CD4-positive, alpha-beta T cell treated with Interferon gamma for 1 hour (primary cell): ENCODE results near the gene SDC3.

Experiments
- DNase-seq: peaks from one replicate; pipeline ENCODE4 v3.0.0-alpha.2; 2020

Gene SDC3

DNA sequence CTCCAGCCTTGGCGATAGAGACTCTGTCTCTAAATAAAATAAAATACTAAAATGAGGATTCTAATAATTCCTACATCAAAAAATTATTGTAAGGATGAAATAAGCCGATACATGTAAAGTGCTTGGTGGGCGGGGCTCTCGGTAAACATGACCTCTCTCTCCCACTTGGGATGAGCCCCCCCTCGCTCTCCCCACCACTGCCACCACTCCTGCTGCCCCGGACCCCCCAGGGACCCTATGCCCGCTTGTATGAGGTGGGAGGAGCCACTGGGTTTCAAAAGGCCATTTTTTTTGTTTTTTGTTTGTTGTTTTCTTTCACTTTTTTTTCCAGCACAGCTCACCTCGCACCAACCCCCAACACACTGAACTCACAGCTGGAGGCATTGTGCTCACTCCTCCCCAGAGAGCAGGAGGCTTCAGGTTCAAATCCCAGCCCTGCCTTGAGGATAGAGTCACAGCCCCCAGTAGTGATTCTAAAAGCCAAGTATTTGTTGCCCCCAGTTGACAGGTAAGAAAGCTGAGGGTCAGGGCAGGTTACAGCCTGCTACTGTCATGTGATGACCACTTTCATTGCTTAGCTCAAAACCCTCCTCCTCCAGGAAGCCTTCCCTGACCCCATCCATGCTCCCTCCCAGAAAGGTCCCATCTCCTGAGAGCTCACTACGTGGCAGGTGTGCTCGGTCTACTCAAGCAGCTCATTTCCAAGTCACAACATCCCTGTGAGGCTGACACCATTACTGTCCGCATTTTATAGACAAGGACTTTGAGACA, 4.2 kb downstream of the SDC3 start:
- no peak for DNase-seq

DNA sequence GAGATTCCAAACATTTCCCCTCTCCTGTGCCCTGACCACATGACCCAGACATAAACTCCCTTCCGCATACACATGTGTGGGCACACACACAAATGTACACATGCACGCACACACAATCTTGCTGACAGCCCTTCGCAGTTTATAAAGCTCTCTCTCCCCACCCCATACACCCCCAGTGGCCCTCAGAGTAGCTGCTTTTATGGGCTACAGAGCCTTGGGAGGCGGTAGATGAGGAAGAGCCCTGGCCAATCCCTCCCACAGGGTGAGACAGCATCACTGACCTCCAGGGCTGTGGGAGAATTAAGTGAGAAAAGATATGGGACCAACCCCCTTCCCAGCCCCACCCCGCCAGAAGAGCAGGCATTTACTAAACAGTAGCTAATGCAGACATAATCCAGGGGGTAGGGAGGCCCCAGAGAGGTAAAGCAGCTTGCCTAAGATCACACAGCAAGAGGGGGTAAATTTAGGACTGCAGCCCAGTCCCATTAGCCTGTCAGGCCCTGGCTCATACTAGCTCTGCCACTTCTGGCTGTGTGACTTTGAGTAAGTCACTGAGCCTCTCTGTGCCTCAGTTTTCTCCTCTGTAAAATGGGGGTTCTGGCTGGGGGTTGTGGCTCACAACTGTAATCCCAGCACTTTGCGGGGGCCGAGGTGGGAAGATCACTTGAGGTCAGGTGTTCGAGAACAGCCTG, 5.1 kb downstream of the SDC3 start:
- DNase-seq: no peak

DNA sequence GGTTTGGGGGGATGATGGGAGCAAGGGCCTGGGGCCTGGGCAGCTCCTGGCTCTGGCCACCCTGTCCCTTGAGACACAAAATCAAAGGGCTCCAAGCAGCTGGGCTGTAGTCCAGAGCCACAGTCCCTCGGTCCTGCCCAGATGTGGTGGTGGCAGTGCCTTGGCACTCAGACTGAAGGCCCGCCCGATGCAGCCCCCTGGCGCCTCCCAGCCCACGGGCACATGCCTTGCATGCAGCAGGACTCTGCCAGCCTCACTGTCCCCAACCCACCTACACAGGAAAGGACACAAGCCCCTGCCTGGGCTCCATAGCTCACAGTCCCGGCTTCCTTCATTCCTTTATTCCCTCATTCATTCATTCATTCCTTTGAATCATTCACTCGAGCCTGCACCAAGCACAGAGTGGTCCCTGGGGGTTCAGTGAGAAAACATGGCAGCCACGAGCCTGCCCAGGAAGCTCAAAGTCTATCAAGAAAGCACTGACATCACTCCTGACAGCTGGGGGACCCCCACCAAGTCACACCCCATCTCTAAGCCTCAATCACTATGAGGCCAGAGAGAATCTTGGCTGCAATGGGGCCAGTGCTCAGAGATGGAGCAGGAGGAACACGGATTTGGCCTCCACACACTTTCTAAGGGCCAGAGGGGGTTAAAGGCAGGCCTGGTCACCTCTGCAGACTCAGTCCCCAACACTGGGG, 5.8 kb downstream of the SDC3 start:
- no peak for DNase-seq

DNA sequence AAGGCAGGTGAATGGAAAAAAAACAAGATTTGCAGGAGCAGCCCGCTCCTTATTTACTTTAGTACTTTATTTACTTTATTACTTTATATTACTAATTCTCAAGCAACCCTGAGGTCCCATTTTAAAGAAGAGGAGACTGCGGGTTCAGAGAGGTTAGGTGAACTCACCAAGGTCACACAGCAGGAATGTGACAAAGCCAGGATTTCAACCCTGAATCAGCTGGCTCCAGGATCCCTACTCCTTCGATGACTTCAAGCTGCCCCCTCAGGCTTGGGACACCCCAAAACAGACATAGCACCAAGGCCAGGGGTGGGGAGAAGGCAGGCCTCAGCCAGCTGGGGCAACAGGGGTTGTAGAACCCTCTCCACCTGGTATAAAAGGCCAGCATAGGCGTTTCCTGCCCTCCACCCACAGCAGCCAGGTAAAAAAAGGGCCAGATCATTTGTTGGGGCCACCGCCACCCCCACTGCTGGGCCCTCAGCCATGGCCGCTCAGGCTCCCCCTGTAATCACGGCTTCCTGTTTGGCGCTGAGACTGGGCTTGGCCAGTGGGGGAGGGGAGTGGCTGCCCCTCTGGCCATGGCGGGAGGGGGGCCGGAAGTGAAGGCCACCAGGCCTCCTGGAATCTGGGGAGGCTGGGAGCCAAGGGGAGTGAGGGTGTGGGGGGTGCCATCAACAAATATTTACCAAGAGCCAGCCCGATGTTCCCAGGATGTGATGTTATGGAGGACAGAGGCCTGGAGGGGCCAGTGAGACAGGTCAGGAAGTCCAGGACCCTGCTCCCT, 6.6 kb downstream of the SDC3 start:
- DNase-seq: no peak

DNA sequence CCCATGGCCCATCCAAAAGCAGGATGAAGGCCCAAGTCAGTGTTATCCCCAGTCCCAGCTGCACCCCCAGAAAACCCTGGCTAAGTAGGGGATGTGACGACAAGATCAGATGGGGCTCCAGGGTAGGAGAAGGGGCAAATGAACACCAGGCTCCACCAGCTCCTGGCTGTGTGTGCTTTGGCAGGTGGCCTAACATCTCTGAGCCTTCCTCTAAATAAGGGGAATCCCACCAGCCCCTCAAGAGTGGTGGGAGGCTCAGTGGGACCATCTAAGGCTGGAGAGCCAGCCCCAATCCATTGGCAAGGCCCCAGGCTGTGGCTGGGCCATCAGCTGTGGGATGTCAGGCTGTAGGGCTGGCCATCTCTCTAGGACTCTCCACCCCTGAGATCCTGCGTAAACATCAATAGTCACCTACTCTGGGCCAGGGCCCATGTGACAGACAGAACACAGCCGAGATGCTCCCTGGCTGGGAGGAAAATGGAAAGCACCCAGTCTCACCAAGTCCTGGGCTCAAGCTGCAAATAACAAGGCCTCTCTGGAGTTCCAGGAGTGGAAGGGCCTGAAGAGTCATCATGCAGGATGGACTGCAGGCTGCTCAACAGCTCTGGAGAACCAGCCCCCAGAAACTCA, 7.5 kb downstream of the SDC3 start:
- DNase-seq: no peak

DNA sequence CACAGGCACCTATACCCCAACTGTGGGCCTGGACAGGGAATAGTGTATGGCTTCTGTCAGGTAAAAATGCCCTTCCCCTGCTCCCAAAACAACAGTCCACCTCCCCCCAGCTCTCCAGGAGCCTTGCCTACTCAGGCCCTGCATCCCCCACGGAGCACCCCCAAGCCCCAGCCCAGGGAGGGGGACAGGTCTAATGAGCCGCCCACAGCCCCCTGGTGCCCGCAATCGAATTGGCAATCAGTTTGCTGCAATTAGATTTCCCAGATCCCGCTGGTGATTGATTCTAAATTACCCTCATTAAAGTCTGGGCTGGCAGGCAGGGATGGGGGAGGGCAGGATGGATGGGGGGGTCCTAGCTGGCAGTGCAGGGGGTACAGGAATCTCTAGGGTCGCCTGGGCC, 8.1 kb downstream of the SDC3 start:
- DNase-seq: no peak

DNA sequence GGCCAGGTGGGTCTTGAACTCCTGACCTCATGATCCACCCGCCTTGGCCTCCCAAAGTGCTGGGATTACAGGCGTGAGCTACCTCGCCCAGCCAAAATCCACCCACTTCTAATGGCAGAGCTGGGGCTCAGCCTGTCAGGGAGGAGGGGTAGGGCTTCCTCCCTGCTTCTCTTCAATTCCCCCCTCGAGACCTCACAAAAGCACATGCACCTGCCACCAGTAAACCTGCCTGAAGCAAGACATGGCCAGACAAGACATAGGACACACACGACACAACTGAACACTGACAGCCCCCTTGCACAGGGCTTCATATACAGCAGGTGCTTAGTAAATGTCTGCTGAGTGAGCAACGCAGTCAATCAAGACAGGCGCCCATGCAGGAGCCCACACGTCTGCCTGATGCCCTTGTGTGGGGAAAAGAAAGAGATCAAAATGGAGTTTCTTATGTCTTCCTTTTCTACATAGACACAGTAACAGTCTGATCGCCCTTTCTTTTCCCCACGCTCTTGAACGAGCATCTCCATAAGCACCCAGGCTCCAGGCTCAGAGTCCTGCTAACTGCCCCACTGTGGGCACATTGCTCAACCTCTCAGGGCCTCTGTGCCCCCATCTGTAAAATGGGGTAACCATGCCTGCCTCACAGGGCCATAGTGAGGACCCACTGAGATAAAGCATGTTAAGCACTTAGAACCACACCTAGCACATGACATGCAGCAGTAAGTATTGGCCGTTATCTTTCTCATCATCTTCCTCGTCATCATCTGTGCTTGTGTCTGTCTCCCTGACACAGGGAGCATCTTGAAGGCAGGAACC, 8.8 kb downstream of the SDC3 start:
- DNase-seq: no peak

DNA sequence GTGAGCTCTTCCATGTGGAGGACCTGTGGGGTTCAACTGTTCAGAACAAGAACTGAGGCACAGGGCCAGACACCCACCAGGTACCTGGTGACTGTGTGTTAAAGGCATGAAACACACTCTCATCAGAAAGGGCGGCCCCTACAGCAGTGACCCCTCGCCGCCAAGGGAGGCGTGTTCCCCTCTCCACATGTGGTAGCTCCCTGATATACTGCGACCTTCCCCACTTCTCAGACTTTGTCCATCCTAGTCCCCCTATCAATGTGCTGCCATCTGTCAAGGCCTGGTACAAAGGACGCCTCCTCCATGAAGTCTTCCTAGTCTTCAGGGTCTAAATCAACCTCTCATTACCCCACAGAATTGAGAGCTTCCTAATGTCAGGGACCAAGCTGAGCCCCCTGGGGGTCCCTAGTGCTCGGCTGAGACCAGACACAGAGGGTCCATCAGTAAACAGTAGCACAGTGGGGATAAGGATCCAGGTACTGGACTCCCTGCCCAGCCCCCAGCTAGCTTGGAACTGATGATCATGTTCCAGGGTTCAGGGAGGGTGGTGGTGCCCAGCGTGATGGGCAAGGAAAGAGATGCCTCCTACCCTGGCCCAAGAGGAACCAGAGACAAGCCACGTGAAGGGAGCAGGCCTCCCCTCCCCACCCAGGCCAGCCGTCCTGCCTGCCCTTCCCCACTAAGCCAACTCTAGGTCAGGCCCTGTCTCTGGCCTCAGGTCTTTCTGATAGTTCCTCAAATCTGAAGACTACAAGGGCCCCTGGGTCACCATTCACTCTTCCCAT, 10.3 kb downstream of the SDC3 start:
- DNase-seq: no peak

DNA sequence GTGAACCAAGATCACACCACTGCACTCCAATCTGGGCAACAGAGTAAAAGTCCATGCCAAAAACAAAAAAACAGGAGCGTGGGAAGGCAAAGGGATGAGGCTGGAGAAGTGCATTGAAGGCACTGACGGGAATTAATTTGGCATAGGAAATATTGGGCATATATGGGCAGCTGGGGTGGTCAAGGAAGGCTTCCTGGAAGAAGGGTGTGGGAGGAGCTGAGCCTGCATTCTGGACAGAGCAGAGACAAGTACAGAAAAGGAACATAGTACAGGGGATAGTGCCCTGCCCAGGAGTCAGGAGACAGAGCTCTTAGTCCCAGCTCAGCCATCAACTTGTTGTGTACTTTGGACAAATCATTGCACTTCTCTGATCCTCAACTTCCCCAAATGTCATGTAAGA, 11.7 kb downstream of the SDC3 start:
- no peak for DNase-seq

DNA sequence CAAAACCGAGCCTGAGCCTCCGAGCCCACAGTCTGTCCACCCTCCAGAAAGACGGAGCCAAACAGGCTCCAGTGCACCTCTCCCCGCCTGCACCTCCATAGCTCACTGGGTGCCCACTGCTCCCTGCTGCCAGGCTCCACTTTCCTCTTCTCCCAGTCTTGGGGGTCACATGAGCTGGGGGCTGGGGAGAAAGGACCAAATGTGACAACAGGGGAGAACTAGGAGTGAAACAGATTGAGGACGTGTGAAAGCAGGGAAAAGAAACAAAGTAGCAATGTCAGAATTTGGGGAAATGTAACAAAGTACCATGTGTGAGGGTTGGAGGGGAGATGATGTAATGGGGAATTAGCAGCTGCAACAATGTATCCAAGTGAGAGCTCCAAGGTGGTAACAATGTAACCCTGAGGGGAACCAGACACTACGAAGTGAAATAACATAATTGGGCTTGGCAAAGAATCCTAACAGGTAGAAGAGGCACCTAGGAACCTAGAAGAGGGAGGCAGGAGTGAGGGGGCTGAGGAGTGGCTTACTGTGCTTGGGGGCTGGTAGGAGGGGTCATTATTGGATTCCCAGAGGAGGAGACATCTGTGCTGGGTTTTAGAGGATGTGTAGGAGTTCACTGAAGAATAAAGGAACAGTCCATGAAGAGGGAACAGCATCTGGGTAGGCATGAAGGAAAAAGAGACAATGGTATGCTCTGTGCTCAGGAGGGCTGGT, 12.5 kb downstream of the SDC3 start:
- DNase-seq: no peak

DNA sequence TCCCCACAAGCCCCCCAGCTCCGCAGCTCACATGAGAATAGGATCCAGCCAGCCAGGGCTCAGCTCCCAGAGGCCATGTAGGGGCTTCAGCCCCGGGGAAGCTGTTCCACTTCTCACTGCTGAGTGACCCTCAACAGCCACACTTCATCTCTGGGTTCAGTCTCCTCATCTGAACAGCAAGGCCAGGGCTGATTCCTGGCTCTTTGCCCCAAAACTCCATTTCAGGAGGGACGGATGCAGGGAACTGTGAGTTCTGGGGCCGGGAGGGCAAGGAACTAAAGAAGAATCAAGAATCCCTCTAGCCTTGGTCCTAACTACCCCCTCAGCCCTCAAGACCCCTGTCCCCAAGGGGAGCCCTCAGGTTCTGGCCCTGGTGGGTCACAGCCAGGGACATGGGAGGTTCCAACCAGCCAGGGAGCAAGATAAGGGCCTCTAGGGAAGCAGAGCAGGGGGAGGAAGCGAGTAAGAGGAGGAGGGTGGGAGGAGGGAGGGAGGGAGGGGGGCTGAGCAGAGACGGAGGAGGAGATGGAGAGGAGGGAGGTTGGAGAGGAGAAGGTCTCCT, 13.1 kb downstream of the SDC3 start:
- DNase-seq: no peak

DNA sequence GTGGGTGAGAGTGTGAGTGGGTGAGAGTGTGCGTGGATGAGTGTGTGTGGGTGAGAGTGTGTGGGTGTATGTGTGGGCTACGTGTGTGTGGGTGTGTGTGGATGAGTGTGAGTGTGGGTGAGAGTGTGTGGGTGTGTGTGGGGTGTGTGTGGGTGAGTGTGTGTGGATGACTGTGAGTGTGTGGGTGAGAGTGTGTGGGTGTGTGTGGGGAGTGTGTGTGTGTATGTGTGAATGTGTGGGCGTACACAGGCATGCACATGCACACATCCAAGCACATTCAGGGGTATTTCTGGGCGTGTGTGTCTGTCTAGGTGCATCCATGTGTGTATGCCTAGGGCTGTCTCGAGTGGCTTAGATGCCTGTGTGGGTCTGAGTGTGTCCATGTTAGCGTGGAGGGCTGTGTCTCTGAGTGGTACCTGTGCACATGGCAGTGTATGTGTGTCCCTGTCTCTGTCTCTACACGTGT, 14.0 kb downstream of the SDC3 start:
- DNase-seq: no peak

DNA sequence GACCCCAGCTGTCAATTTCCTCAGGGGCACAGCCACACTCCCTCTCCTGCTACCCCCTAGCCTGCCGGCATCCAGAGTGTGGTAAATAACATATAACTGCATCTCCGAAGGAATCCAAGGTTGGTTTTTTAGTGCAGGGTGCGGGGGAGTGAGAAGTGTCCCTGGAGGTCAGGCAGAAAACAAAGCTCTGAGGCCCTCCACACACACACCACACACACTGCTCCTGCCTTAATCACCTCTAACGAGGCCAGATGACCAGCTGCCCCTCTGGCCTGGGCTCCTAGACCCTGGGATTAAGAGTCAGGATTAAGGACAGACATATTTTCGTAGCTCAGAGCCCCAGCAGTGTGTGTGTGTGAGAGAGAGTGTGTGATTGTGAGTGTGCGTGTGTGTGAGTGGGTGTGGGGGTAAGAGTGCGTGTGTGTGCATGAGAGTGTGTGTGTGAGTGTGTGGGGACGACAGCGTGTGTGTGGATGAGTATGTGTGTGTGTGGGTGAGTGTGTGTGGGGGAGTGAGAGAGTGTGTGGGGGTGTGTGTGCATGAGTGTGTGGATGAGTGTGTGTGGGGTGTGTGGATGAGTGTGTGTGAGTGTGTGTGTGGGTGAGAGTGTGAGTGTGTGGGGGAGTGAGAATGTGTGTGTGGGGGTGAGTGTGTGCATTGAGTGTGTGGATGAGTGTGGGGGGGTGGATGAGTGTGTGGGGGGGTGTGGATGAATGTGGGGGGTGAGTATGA, 14.6 kb downstream of the SDC3 start:
- no peak for DNase-seq

DNA sequence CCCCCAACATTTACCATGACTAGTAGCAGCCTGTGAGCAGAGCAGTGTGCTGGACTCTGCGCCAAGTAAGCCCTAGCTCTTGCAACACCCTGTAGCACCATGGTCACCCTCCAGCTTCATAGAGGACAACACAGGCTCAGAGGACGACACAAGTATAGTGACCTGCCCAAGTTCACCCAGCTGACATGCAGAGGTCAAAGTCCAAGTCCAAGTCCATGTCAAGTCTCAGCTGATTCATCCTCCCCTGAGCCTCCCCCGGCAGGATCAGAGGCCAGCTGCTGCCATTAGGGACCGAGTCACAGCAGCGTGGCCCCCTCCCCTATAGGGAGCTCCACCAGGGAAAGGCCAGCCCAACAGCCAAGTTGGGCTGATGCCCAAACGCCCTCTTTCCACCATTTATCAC, 15.9 kb downstream of the SDC3 start:
- no peak for DNase-seq

DNA sequence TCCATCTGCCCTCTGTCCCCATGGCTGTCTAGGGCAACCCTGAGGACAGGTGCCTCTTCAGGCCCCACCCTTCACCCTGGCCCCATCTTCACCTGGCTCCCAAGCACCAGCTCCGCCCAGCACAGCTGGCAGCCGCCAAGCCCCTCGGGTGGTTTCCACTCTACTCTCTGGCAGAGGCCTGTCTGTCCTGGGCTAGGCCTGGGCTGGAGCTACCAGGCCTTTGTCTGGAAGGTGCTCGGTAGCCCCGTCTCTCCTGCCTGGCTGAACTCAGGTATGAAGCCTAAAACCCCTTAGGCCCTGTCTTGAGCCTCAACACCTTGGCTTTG, 17.4 kb downstream of the SDC3 start:
- no peak for DNase-seq

DNA sequence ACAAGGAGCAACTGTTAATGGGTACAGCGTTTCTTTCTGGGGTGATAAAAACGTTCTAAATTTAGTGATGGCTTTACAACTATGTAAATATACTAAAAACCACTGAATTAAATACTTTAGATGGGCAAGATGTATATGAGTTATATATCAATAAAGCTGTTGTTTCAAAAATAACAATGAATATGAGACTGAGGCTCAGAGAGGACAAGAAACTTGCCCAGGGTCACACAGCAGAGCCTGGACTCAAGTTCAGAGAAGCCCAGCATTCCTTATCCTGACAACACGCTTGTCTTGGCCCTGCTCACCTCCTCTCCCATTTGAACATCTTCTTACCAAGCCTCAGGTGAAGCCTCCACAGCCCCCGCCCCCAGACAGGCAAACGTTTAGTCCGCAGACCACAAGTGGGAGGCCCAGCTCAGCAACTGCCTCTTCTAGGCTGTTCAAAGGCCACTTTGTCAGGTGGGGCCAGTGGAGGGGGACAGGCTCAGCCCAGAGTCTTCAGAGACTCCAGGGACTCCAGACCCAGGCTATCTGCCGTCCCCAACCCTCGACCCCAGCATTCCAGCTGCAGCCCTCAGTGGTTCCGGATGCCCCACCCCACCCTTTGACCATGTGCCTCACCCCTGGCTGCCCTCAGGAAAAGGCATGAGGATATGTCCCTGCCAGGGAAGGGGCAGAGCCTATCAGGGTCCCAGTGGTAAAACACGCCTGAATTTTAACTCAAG, 17.9 kb downstream of the SDC3 start:
- DNase-seq: no peak

DNA sequence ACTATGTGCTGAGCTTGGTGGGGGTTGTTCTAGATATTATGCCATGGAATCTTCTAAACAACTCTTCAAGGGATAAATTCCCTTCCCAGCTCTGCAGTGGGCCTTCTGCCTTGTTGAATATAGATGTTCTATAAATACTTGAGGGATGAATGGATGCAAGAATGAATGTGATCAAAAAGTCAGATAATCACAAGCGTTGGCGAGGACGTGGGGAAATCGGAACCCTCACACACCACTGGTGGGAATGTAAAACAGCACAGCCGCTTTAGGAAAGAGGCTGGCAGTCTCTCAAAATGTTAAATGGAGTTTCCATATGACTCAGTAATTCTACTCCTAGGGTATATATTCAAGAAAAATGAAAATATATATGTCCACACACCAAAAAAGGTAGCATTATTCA, 19.0 kb downstream of the SDC3 start:
- no peak for DNase-seq

DNA sequence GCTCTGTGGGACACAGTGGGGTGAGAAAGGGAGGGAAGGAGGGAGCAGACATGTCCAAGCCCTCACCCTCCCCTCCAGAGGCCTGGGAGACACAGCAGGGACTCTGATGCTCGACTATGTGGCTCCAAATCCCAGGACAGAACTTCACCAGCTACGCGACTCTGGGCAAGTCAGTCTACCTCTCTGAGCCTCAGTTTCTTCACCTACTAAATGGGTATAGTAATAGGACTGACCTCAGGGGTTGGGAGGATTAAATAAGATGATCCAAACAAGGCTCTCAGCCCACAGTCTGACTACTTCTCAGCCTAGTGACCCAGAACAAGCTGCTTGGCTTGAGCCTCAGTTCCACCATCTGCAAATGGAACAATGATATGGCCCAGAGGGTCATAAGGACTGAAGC, 19.6 kb downstream of the SDC3 start:
- no peak for DNase-seq

DNA sequence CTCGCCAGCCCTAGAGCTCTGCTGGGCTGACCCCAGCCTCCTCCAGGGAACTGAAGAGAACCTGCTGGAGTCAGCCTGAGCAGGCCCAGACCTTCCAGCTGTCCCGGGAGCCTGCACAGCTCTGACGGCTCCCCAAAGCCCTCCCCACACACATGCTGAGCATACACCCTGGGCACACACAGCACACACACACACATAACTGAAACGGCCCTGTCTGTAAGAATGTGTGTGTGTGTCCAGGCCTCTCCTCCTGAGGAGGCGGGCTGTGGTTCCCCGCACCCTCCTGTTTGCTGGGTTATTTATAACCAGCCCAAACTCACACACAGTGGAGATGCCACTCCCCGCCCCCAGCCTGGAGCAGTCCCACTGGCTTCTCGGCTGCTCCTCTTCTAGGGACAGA, 20.2 kb downstream of the SDC3 start:
- no peak for DNase-seq
